ENCODE results near the gene RPS26. TPM values are rescaled to one million over a fixed set of nuclear protein-coding genes. Genes with fewer than 3 reads are reported as not detected.
A peak's percentile ranks its signal among the peaks of the same experiment; 100 is the strongest.
"Not testable (repeated sequence)": the region's sequence is repeated elsewhere in the genome, so short reads cannot be mapped to it uniquely, and the experiment has no call there.

RPS26 gene
- total RNA-seq, 1 donor from 2014 or later: 45.9 TPM

DNA sequence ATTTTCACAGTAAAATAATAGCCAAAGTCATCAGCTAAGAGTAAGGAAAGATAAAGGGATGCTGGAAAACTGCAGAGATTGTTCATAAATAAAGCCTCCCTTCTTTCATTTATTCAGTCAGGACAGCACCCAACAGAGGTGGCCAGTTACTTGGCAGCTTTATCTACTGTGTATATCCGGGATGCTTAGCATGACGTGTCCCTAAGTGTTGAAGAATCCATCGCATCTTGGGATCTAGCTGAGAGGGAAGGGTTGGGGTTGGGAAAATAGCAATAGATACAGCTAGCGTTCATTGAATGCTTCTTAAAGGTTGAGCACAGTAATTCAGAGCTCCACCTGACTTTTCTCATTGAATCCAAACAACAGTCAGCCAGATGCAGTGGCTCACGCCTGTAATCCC is 32.7 kb downstream of the RPS26 start:
- Histone ChIP-seq H3K36me3 (ENCODE audit: insufficient read depth, low read length) (no peaks in the 10 kb centered on the region), H3K27ac (ENCODE audit: low read depth, low read length) (no peak overlapping the region), H4K20me1 (ENCODE audit: insufficient read depth, low read length) (no peaks in the 10 kb centered on the region), H3K9me3 (ENCODE audit: insufficient read depth, low read depth, low read length) (no peaks in the 10 kb centered on the region), H3K27me3 (ENCODE audit: insufficient read depth, low read length) (no peaks in the 10 kb centered on the region), H3K4me2 (ENCODE audit: low read length) (no peak overlapping the region), H3K9ac (ENCODE audit: low read length) (no peak overlapping the region), H2AFZ (ENCODE audit: low read depth, low read length) (no peak overlapping the region), H3K4me1 (ENCODE audit: insufficient read depth, low read length) (no peaks in the 10 kb centered on the region), H3K4me3 (ENCODE audit: insufficient read depth, low read depth, low read length) (no peak overlapping the region), H3K79me2 (ENCODE audit: insufficient read depth, low read length) (no peaks in the 10 kb centered on the region)
- no peaks in the 10 kb centered on the region for H3K36me3 Mint-ChIP-seq (ENCODE audit: low read depth, unreplicated experiment)
- H3K9me3 Mint-ChIP-seq (ENCODE audit: unreplicated experiment): no peaks in the 10 kb centered on the region
- peaks cover 3% of the 10 kb centered on the region for H3K4me1 Mint-ChIP-seq (ENCODE audit: low read depth, unreplicated experiment)
- TF ChIP-seq, protein P1, sequence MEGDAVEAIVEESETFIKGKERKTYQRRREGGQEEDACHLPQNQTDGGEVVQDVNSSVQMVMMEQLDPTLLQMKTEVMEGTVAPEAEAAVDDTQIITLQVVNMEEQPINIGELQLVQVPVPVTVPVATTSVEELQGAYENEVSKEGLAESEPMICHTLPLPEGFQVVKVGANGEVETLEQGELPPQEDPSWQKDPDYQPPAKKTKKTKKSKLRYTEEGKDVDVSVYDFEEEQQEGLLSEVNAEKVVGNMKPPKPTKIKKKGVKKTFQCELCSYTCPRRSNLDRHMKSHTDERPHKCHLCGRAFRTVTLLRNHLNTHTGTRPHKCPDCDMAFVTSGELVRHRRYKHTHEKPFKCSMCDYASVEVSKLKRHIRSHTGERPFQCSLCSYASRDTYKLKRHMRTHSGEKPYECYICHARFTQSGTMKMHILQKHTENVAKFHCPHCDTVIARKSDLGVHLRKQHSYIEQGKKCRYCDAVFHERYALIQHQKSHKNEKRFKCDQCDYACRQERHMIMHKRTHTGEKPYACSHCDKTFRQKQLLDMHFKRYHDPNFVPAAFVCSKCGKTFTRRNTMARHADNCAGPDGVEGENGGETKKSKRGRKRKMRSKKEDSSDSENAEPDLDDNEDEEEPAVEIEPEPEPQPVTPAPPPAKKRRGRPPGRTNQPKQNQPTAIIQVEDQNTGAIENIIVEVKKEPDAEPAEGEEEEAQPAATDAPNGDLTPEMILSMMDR (IDR thresholded peaks at IDR 0.05; ENCODE audit: insufficient read depth, low read depth, low read length): no peak
- TF ChIP-seq EZH2 (IDR thresholded peaks at IDR 0.05; ENCODE audit: insufficient read depth, low read length): no peak
- no peak for DNase-seq (ENCODE audit: low read depth)
- no peak for FAIRE-seq
- H3K27ac Mint-ChIP-seq (ENCODE audit: unreplicated experiment): no peak overlapping the region
- peaks cover 2% of the 10 kb centered on the region for H3K27me3 Mint-ChIP-seq (ENCODE audit: low read depth, unreplicated experiment)
- H3K4me3 Mint-ChIP-seq (ENCODE audit: unreplicated experiment): no peak overlapping the region

DNA sequence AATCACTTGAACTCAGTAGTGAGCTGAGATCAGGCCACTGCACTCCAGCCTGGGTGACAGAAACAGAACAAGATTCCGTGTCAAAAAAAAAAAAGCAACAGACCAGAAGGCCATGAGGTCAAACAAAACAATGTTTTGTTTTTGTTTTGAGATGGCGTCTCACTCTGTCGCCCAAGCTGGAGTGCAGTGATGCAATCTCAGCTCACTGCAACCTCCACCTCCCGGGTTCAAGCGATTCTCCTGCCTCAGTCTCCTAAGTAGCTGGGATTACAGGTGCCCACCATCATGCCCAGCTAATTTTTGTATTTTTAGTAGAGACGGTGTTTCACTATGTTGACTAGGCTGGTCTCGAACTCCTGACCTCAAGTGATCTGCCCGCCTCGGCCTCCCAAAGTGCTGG is 36.2 kb downstream of the RPS26 start:
- H3K27me3 Mint-ChIP-seq (ENCODE audit: low read depth, unreplicated experiment); H3K36me3 Mint-ChIP-seq (ENCODE audit: low read depth, unreplicated experiment); H4K20me1 ChIP-seq (ENCODE audit: insufficient read depth, low read length); H3K27ac Mint-ChIP-seq (ENCODE audit: unreplicated experiment); H3K4me1 Mint-ChIP-seq (ENCODE audit: low read depth, unreplicated experiment); DNase-seq (ENCODE audit: low read depth); H3K79me2 ChIP-seq (ENCODE audit: insufficient read depth, low read length); H3K4me3 ChIP-seq (ENCODE audit: insufficient read depth, low read depth, low read length); H3K36me3 ChIP-seq (ENCODE audit: insufficient read depth, low read length); FAIRE-seq; H3K9me3 ChIP-seq (ENCODE audit: insufficient read depth, low read depth, low read length); H3K27ac ChIP-seq (ENCODE audit: low read depth, low read length); H3K9me3 Mint-ChIP-seq (ENCODE audit: unreplicated experiment); H3K4me2 ChIP-seq (ENCODE audit: low read length); H3K4me3 Mint-ChIP-seq (ENCODE audit: unreplicated experiment); H3K4me1 ChIP-seq (ENCODE audit: insufficient read depth, low read length); H2AFZ ChIP-seq (ENCODE audit: low read depth, low read length); H3K9ac ChIP-seq (ENCODE audit: low read length): not testable (repeated sequence)
- peaks cover 22% of the 10 kb centered on the region for H3K27me3 ChIP-seq (ENCODE audit: insufficient read depth, low read length)

DNA sequence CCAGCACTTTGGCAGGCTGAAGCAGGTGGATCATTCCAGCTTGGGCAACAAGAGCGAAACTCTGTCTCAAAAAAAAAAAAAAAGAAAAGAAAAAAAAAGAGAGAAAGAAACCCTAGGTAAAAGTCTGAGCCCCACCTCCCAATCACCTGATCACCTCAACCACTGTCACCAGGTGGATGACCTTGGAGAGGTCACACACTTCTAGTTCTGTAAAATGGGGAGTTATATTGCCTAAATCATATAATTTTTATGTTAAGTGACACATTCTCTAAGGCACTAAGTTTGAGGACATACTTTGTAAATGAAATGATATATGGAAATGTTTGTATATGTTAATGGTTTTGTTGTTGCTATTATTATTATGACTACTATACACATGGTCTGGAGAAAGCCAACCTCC is 36.7 kb downstream of the RPS26 start:
- Mint-ChIP-seq H3K4me1 (ENCODE audit: low read depth, unreplicated experiment) (no peaks in the 10 kb centered on the region), H3K27me3 (ENCODE audit: low read depth, unreplicated experiment) (peaks cover 4% of the 10 kb centered on the region), H3K27ac (ENCODE audit: unreplicated experiment) (no peak overlapping the region), H3K9me3 (ENCODE audit: unreplicated experiment) (no peaks in the 10 kb centered on the region), H3K4me3 (ENCODE audit: unreplicated experiment) (peak overlapping the region; percentile 61), H3K36me3 (ENCODE audit: low read depth, unreplicated experiment) (no peaks in the 10 kb centered on the region)
- Histone ChIP-seq H3K79me2 (ENCODE audit: insufficient read depth, low read length) (no peaks in the 10 kb centered on the region), H4K20me1 (ENCODE audit: insufficient read depth, low read length) (no peaks in the 10 kb centered on the region), H3K4me3 (ENCODE audit: insufficient read depth, low read depth, low read length) (no peak overlapping the region), H3K9ac (ENCODE audit: low read length) (no peak overlapping the region), H3K27ac (ENCODE audit: low read depth, low read length) (no peak overlapping the region), H3K27me3 (ENCODE audit: insufficient read depth, low read length) (peaks cover 25% of the 10 kb centered on the region), H3K36me3 (ENCODE audit: insufficient read depth, low read length) (no peaks in the 10 kb centered on the region), H3K9me3 (ENCODE audit: insufficient read depth, low read depth, low read length) (no peaks in the 10 kb centered on the region), H2AFZ (ENCODE audit: low read depth, low read length) (peak overlapping the region; percentile 95), H3K4me2 (ENCODE audit: low read length) (peak overlapping the region; percentile 99), H3K4me1 (ENCODE audit: insufficient read depth, low read length) (peaks cover 6% of the 10 kb centered on the region)
- FAIRE-seq: no peak
- TF ChIP-seq EZH2 (IDR thresholded peaks at IDR 0.05; ENCODE audit: insufficient read depth, low read length): no peak
- DNase-seq (ENCODE audit: low read depth): no peak
